Measurements from ENCODE around the gene PI16.

GRCh38 chr6:36934901-36935300, 19.6 kb upstream of the PI16 start:
- no peak for TF ChIP-seq EZH2 (IDR thresholded peaks at IDR 0.05; ENCODE audit: borderline replicate concordance, insufficient read depth, low read depth, low read length, poor library complexity, severe bottlenecking)
- TF ChIP-seq CTCF (IDR thresholded peaks at IDR 0.05): no peak

Data from B cell (primary cell).